SK-N-SH (cell line): ENCODE data around the gene GYG1. TPM values are rescaled to one million over a fixed set of nuclear protein-coding genes. Genes with fewer than 3 reads are reported as not detected.

Source experiments
- CTCF ChIA-PET: fragments of 300-600, 350-600 bp; formaldehyde crosslinking; extraction: SDS; loops from one replicate; lab custom pipeline; 2021; lab: Yijun Ruan, JAX
- POLR2A ChIA-PET: fragments of 350-600 bp; sonication (Branson Sonifier 250); formaldehyde crosslinking; extraction: SDS; loops from one replicate; lab custom pipeline; 2020; ENCODE audit warnings: antibody characterized with exemption, inconsistent platforms; lab: Yijun Ruan, JAX
- DNase-seq: peaks from one replicate; pipeline ENCODE4 v3.0.0; 2012
- H2AFZ ChIP-seq: fragments of 200-600 bp; sonication (generic); 2 replicates; pipeline ENCODE4 v1.8.1; 2016; ENCODE audit warnings: antibody characterized with exemption, mild to moderate bottlenecking, low read depth
- H3F3A ChIP-seq: fragments of 200-600 bp; sonication (generic); replicated peaks from 2 replicates; pipeline ENCODE3; 2016; ENCODE audit warnings: antibody characterized with exemption, mild to moderate bottlenecking; ENCODE audit not compliant: insufficient read depth
- H3K27ac ChIP-seq, 2 experiments: fragments of 200-500 bp in 1 of 2; fragments of 200-600 bp in 1 of 2; sonication (Bioruptor generic) in 1 of 2; sonication (generic), shearing (Covaris generic) in 1 of 2; 2 replicates each; pipeline versions ENCODE4 v1.5.1 to v1.6.1; 2014 to 2016; ENCODE audit warnings: low read depth in 2 of 2, inconsistent platforms in 1 of 2, low read length in 1 of 2, mild to moderate bottlenecking in 1 of 2, mixed read lengths in 1 of 2
- H3K27me3 ChIP-seq: fragments of 200-600 bp; sonication (generic), shearing (Covaris generic); 2 replicates; pipeline ENCODE4 v1.6.1; 2016; ENCODE audit warnings: mixed run types; ENCODE audit not compliant: insufficient read depth
- H3K36me3 ChIP-seq, 2 experiments: fragments of 200-500 bp in 1 of 2; fragments of 200-600 bp in 1 of 2; sonication (Bioruptor generic) in 1 of 2; sonication (generic) in 1 of 2; replicated peaks in 1 of 2; 2 replicates each; pipeline versions ENCODE3 to v1.5.1; 2014 to 2016; ENCODE audit warnings: low read length in 1 of 2, mild to moderate bottlenecking in 1 of 2; ENCODE audit not compliant: insufficient read depth in 2 of 2, control insufficient read depth in 1 of 2
- H3K4me1 ChIP-seq, 2 experiments: fragments of 200-500 bp in 1 of 2; fragments of 200-600 bp in 1 of 2; sonication (Bioruptor generic) in 1 of 2; sonication (generic), shearing (Covaris generic) in 1 of 2; 2 replicates each; pipeline versions ENCODE4 v1.5.1 to v1.6.1; 2014 to 2016; ENCODE audit warnings: low read depth in 1 of 2, low read length in 1 of 2, mixed run types in 1 of 2; ENCODE audit not compliant: insufficient read depth in 2 of 2, control insufficient read depth in 1 of 2
- H3K4me2 ChIP-seq: fragments of 200-600 bp; sonication (generic), shearing (Covaris generic); 2 replicates; pipeline ENCODE4 v1.6.1; 2017; ENCODE audit warnings: mixed run types
- H3K4me3 ChIP-seq, 2 experiments: fragments of 200-500 bp in 1 of 2; fragments of 200-600 bp in 1 of 2; sonication (Bioruptor generic) in 1 of 2; sonication (generic), shearing (Covaris generic) in 1 of 2; 2 replicates each; pipeline versions ENCODE4 v1.5.1 to v1.8.1; 2014 to 2016; ENCODE audit warnings: low read depth in 2 of 2, inconsistent platforms in 1 of 2, low read length in 1 of 2, mild to moderate bottlenecking in 1 of 2, mixed read lengths in 1 of 2, moderate library complexity in 1 of 2
- H3K79me2 ChIP-seq: fragments of 200-600 bp; sonication (generic); 2 replicates; pipeline ENCODE4 v1.8.1; 2017; ENCODE audit warnings: mild to moderate bottlenecking; ENCODE audit not compliant: insufficient read depth
- H3K9ac ChIP-seq: fragments of 200-600 bp; sonication (generic); 2 replicates; pipeline ENCODE4 v1.6.1; 2017; ENCODE audit warnings: mixed run types
- H3K9me2 ChIP-seq: fragments of 200-600 bp; sonication (generic); 2 replicates; pipeline ENCODE4 v1.6.1; 2017; ENCODE audit warnings: mixed run types
- H3K9me3 ChIP-seq: fragments of 200-600 bp; sonication (generic); 2 replicates; pipeline ENCODE4 v1.6.1; 2017; ENCODE audit warnings: mixed run types, mild to moderate bottlenecking, moderate library complexity
- H4K20me1 ChIP-seq: fragments of 200-600 bp; sonication (generic); 2 replicates; pipeline ENCODE4 v1.6.1; 2017; ENCODE audit warnings: mild to moderate bottlenecking, mixed run types; ENCODE audit not compliant: insufficient read depth
- CHD2 ChIP-seq: fragments of 150-350 bp; IDR thresholded peaks from 2 replicates; pipeline ENCODE4 v1.6.1; 2018; ENCODE audit warnings: low read length; ENCODE audit not compliant: partially characterized antibody
- CTCF ChIP-seq: fragments of 200-600 bp; sonication (generic); IDR thresholded peaks from 2 replicates; pipeline ENCODE4 v1.6.1; 2017; ENCODE audit warnings: antibody characterized with exemption, mild to moderate bottlenecking, moderate library complexity
- ELF1 ChIP-seq: IDR thresholded peaks from 2 replicates; pipeline ENCODE4 v1.4.0; 2012
- EP300 ChIP-seq, 2 experiments: IDR thresholded peaks; 2 replicates each; pipeline versions ENCODE4 v1.4.0 to v1.6.1; 2012; ENCODE audit warnings: borderline replicate concordance in 1 of 2, low read depth in 1 of 2, low read length in 1 of 2
- EZH2phosphoT487 ChIP-seq: fragments of 200-600 bp; sonication (generic); IDR thresholded peaks from 2 replicates; pipeline ENCODE4 v1.6.1; 2017; ENCODE audit warnings: low read depth, mixed run types, mild to moderate bottlenecking, antibody characterized with exemption, moderate library complexity, borderline replicate concordance
- FOSL2 ChIP-seq: IDR thresholded peaks from 2 replicates; pipeline ENCODE4 v1.4.0; 2012; ENCODE audit warnings: low read depth, mild to moderate bottlenecking, moderate library complexity, borderline replicate concordance
- FOXM1 ChIP-seq: IDR thresholded peaks from 2 replicates; pipeline ENCODE4 v1.4.0; 2012; ENCODE audit warnings: low read depth, mild to moderate bottlenecking
- GABPA ChIP-seq: IDR thresholded peaks from 2 replicates; pipeline ENCODE4 v1.4.0; 2012; ENCODE audit warnings: low read depth, mild to moderate bottlenecking
- GATA2 ChIP-seq: sonication (generic); formaldehyde crosslinking; IDR thresholded peaks from 2 replicates; pipeline ENCODE4 v1.5.0; 2020; ENCODE audit warnings: mild to moderate bottlenecking, missing genetic modification reagents
- JUND ChIP-seq: IDR thresholded peaks from 2 replicates; pipeline ENCODE4 v1.4.0; 2012
- MAX ChIP-seq: IDR thresholded peaks from 2 replicates; pipeline ENCODE4 v1.4.0; 2012; ENCODE audit warnings: low read depth
- MEF2A ChIP-seq: IDR thresholded peaks from 2 replicates; pipeline ENCODE4 v1.4.0; 2012; ENCODE audit warnings: low read depth, borderline replicate concordance
- MXI1 ChIP-seq: IDR thresholded peaks from 2 replicates; pipeline ENCODE4 v1.6.1; 2012; ENCODE audit warnings: mild to moderate bottlenecking, low read depth, low read length, improper control_type of control experiment
- NFIC ChIP-seq: IDR thresholded peaks from 2 replicates; pipeline ENCODE4 v1.4.0; 2012; ENCODE audit warnings: borderline replicate concordance
- NRF1 ChIP-seq: IDR thresholded peaks from 2 replicates; pipeline ENCODE4 v1.6.1; 2012; ENCODE audit warnings: low read depth, mild to moderate bottlenecking, low read length
- RCOR1 ChIP-seq: fragments of 150-350 bp; IDR thresholded peaks from 2 replicates; pipeline ENCODE4 v1.6.1; 2017; ENCODE audit warnings: antibody characterized with exemption, low read length
- RXRA ChIP-seq: IDR thresholded peaks from 2 replicates; pipeline ENCODE4 v1.4.0; 2012; ENCODE audit warnings: low read depth, mild to moderate bottlenecking, borderline replicate concordance
- SMC3 ChIP-seq: IDR thresholded peaks from 2 replicates; pipeline ENCODE4 v1.6.1; 2012; ENCODE audit warnings: low read depth, low read length, improper control_type of control experiment
- TAF1 ChIP-seq: IDR thresholded peaks from 2 replicates; pipeline ENCODE4 v1.6.1; 2012; ENCODE audit warnings: low read depth, mild to moderate bottlenecking, low read length, moderate library complexity, borderline replicate concordance
- TCF12 ChIP-seq: IDR thresholded peaks from 2 replicates; pipeline ENCODE4 v1.4.0; 2012
- TEAD4 ChIP-seq: IDR thresholded peaks from 2 replicates; pipeline ENCODE4 v1.4.0; 2012; ENCODE audit warnings: mild to moderate bottlenecking, borderline replicate concordance; ENCODE audit not compliant: insufficient read depth
- USF1 ChIP-seq: IDR thresholded peaks from 2 replicates; pipeline ENCODE4 v1.4.0; 2012; ENCODE audit warnings: low read depth, borderline replicate concordance
- USF2 ChIP-seq: fragments of 150-350 bp; IDR thresholded peaks from 2 replicates; pipeline ENCODE4 v1.6.1; 2017; ENCODE audit warnings: antibody characterized with exemption, low read length, low read depth, borderline replicate concordance
- WGBS: methylation state at CpG from one replicate; pipeline ENCODE4 v1.1.6; 2017; ENCODE audit warnings: low lambda C conversion rate; 5-methylcytosine and 5-hydroxymethylcytosine counted together
- polyA plus RNA-seq, 3 experiments: library from polyadenylated mRNA; depleted of rRNA; stranded (reverse); fragments of >200 nt; gene quantifications; 2 replicates each; pipeline ENCODE4 v1.2.3, GENCODE V29; 2012

GYG1 gene
- polyA plus RNA-seq, 1 of the 3 experiments (the other 2 are of a cell fraction), result 16.8 TPM

GRCh38 chr3:149058198-149058597 is 66.9 kb downstream of the GYG1 start:
- Histone ChIP-seq H3K9me2 (no peaks in the 10 kb centered on the region), H3K79me2 (no peaks in the 10 kb centered on the region), H3K4me1 (no peaks in the 10 kb centered on the region), H3K27me3 (no peaks in the 10 kb centered on the region), H3K9ac (no peak overlapping the region), H3K27ac (no peak overlapping the region), H3K4me3 (no peak overlapping the region), H2AFZ (no peak overlapping the region), H3K4me2 (no peak overlapping the region), H3K9me3 (no peaks in the 10 kb centered on the region), H4K20me1 (no peaks in the 10 kb centered on the region), H3F3A (peaks cover 5% of the 10 kb centered on the region), H3K36me3 (peaks cover 72 to 80% of the 10 kb centered on the region in 2 experiments)
- ChIA-PET POLR2A (no interaction called here), CTCF (interaction anchor here (2.2 kb wide), 1 partner anchor 10 kb away, joined by 6 read pairs; no protein-coding TSS in a partner anchor)
- TF ChIP-seq MXI1, result no peak
- TF ChIP-seq TAF1, result no peak
- no peak for TF ChIP-seq USF2
- TF ChIP-seq SMC3, result no peak
- no peak for TF ChIP-seq USF1
- no peak for TF ChIP-seq RXRA
- no peak for TF ChIP-seq GATA2 (CRISPR knock-in tag)
- TF ChIP-seq NRF1, result no peak
- TF ChIP-seq ELF1, result no peak
- no peak for TF ChIP-seq EZH2phosphoT487
- TF ChIP-seq MEF2A, result no peak
- TF ChIP-seq TEAD4, result no peak
- no peak for TF ChIP-seq GABPA
- no peak for TF ChIP-seq TCF12
- no peak for TF ChIP-seq EP300 (IDR thresholded peaks at IDR 0.05; ENCODE audit: borderline replicate concordance in 1 of 2, low read depth in 1 of 2, low read length in 1 of 2)
- TF ChIP-seq FOXM1, result no peak
- no peak for TF ChIP-seq CHD2
- TF ChIP-seq MAX, result no peak
- no peak for DNase-seq
- 100% methylated on average over 1 of the region's 1 CpG for WGBS

- 89% methylated on average over 1 of the region's 1 CpG for WGBS
- peaks cover 71 to 76% of the 10 kb centered on the region in 2 experiments for H3K36me3 ChIP-seq
- no peak for DNase-seq
- ChIA-PET POLR2A (no interaction called here), CTCF (interaction anchor here (2.2 kb wide), 1 partner anchor 11 kb away, joined by 6 read pairs; no protein-coding TSS in a partner anchor)
- TF ChIP-seq EZH2phosphoT487 (no peak), CTCF (no peak), JUND (no peak), FOSL2 (no peak), USF2 (no peak), TCF12 (no peak), NRF1 (no peak), NFIC (no peak), RCOR1 (no peak)
- H3K9me3 ChIP-seq, result no peaks in the 10 kb centered on the region
- no peak overlapping the region for H3K27ac ChIP-seq
- H3K4me3 ChIP-seq, result no peak overlapping the region
- H3K4me2 ChIP-seq, result no peak overlapping the region
- H3K27me3 ChIP-seq, result no peaks in the 10 kb centered on the region
- no peaks in the 10 kb centered on the region for H3K4me1 ChIP-seq
- H3K9me2 ChIP-seq, result no peaks in the 10 kb centered on the region
- H3F3A ChIP-seq, result peaks cover 5% of the 10 kb centered on the region
- H4K20me1 ChIP-seq, result no peaks in the 10 kb centered on the region
- no peak overlapping the region for H2AFZ ChIP-seq
- H3K9ac ChIP-seq, result no peak overlapping the region
- H3K79me2 ChIP-seq, result no peaks in the 10 kb centered on the region
These were observed 67.3 kb downstream of the GYG1 start for GRCh38 chr3:149058602-149059001.
